ENCODE results near the gene OTP.
A peak's percentile ranks its signal among the peaks of the same experiment; 100 is the strongest.

The OTP gene

DNA sequence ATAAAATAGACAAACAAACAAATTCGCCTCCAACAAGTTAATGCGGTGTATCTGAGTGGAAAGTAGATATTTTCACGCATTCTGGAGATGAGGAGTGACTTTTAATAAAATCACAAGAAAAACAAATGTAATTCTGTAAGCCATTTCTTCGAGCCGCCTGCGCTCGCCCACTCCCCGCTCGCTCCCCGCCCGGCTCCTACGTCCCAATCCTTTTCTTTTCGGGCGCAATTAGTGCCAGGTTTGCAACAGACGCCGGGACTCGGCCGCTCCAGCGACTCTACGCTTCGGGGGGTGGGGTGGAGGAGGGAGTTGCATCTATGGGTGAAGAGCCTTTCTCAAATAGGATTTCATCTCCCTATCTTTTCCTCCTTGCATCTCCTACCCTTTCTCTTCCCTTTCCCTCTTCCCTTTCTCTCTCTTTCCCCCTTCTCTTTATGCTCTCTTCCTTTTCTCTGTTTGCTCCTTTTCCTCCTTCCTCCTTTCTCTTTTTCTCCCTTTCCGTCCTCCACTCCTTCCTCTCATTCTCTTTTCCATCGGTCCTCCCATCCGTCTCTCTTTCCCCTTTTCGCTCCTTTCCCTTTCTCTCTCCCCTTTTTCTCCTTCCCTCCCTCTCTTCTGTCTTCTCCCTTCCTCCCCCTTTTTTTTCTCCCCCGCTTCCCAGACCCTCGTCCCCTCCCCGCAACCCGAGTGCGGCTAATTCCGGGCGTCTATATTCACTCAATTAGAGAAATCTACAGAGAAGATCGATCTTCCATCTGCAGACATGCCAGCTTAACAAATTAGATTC is 6.1 kb upstream of the OTP start:
- Mint-ChIP-seq H3K27ac (no peak overlapping the region), H3K4me1 (ENCODE audit: low read depth in 2 of 2) (peaks cover 11 to 15% of the 10 kb centered on the region in 2 donors), H3K4me3 (peak overlapping the region; percentile 36 to 58), H3K27me3 (peaks cover 81 to 97% of the 10 kb centered on the region in 2 donors), H3K9me3 (peaks cover 0 to 2% of the 10 kb centered on the region in 2 donors), H3K36me3 (ENCODE audit: insufficient read depth) (peaks cover 27% of the 10 kb centered on the region)
- no peak for ATAC-seq (replicated peaks)
- DNase-seq = no peak

- Mint-ChIP-seq H3K4me3 (peak overlapping the region in 1 of 2 donors; percentile 36), H3K27me3 (peaks cover 84 to 97% of the 10 kb centered on the region in 2 donors), H3K9me3 (peaks cover 0 to 4% of the 10 kb centered on the region in 2 donors), H3K4me1 (ENCODE audit: low read depth in 2 of 2) (peaks cover 11 to 15% of the 10 kb centered on the region in 2 donors), H3K36me3 (ENCODE audit: insufficient read depth) (peaks cover 31% of the 10 kb centered on the region), H3K27ac (no peak overlapping the region)
- DNase-seq (no peak), ATAC-seq (replicated peaks) (no peak)
Measured at GRCh38 chr5:77643654-77644370, 5.3 kb upstream of the OTP start.

GRCh38 chr5:77642738-77643653 is 4.5 kb upstream of the OTP start:
- H3K4me3 Mint-ChIP-seq = peak overlapping the region in 1 of 2 donors; percentile 9

GRCh38 chr5:77641963-77642737 is 3.6 kb upstream of the OTP start:
- no peak for DNase-seq
- Mint-ChIP-seq H3K27me3 (peaks cover 87 to 94% of the 10 kb centered on the region in 2 donors), H3K9me3 (peaks cover 6 to 8% of the 10 kb centered on the region in 2 donors), H3K4me1 (ENCODE audit: low read depth in 2 of 2) (peaks cover 18 to 24% of the 10 kb centered on the region in 2 donors), H3K4me3 (no peak overlapping the region), H3K27ac (no peak overlapping the region), H3K36me3 (ENCODE audit: insufficient read depth) (peaks cover 44% of the 10 kb centered on the region)
- ATAC-seq (replicated peaks) = no peak

More at GRCh38 chr5:77642738-77643653, 4.5 kb upstream of the OTP start:
- DNase-seq (no peak), ATAC-seq (replicated peaks) (no peak)
- peaks cover 0 to 4% of the 10 kb centered on the region in 2 donors for H3K9me3 Mint-ChIP-seq
- no peak overlapping the region for H3K27ac Mint-ChIP-seq
- H3K36me3 Mint-ChIP-seq (ENCODE audit: insufficient read depth) = peaks cover 36% of the 10 kb centered on the region
- peaks cover 80 to 94% of the 10 kb centered on the region in 2 donors for H3K27me3 Mint-ChIP-seq
- peaks cover 11 to 15% of the 10 kb centered on the region in 2 donors for H3K4me1 Mint-ChIP-seq (ENCODE audit: low read depth in 2 of 2)

DNA sequence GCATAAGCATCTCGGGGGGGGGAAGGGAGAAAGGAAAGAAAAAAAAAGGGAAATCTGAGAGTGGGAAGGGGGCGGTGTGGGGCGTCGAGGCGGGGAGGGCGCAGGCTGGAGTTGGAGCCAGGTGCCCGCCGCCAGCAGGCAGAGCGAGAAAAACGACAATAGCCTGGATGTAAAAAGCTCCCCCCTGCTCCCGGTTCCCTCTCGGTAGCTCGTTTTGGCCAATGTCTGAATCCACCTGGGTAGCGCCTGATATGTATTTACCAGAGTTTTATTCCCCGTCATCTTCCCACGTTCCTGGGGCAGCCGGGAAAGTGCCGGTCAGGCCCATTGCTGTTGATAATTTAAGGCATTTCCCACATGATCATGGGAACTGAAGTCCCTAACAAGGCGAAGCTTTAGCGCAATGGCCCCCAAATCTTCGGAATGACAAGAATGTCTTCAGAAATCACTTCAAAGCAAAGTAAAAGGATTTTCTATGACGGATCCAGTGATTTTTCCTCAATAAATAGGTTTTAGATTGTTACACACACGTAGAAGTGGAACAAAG is 3.0 kb upstream of the OTP start:
- Mint-ChIP-seq H3K4me1 (ENCODE audit: low read depth in 2 of 2) (peaks cover 18 to 24% of the 10 kb centered on the region in 2 donors), H3K9me3 (peaks cover 6 to 8% of the 10 kb centered on the region in 2 donors), H3K36me3 (ENCODE audit: insufficient read depth) (peaks cover 46% of the 10 kb centered on the region), H3K27me3 (peaks cover 86 to 94% of the 10 kb centered on the region in 2 donors), H3K27ac (no peak overlapping the region), H3K4me3 (no peak overlapping the region)
- ATAC-seq (replicated peaks) (no peak), DNase-seq (no peak)

DNA sequence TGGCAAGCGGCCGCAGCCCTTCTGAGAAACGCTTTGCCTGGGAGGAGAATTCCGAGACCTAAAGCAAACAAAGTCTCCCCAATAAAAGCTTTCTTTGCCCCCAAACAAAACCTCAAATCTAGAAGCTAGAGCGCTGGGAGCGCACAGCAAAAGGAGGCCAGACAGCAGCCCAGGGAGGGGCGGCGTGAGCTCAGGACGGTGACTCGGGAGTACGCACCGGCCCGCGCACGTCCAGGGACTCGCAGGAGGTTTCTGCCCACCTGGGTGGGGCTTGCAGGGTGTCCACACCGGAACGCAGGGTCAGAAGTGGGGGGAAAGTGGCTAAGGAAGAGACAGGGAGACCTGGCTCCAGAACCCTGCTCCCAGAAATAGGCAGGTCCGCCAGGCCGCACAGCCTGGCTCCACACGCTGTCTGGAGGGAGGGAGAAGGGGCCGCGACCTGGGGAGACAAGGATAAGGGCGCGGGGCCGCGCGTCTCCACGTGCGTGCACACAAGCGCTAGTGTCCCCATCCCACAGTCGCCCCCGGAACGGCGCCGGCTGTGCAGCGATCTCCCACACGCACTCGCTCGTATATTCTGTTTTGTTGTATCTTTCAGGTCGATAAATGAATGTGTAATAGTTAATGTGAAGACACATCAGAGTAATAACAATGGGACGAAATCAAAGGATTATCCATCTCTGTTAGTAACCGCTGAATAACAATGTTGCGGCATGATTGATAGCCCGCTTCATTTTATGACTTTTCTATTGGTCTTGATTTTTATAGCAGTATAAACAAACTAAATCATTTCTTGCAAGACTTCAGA is 2.3 kb upstream of the OTP start:
- Mint-ChIP-seq H3K27ac (no peak overlapping the region), H3K4me3 (no peak overlapping the region), H3K27me3 (peaks cover 88 to 94% of the 10 kb centered on the region in 2 donors), H3K36me3 (ENCODE audit: insufficient read depth) (peaks cover 46% of the 10 kb centered on the region), H3K9me3 (peaks cover 6 to 10% of the 10 kb centered on the region in 2 donors), H3K4me1 (ENCODE audit: low read depth in 2 of 2) (peaks cover 18 to 24% of the 10 kb centered on the region in 2 donors)
- DNase-seq (no peak), ATAC-seq (replicated peaks) (no peak)

DNA sequence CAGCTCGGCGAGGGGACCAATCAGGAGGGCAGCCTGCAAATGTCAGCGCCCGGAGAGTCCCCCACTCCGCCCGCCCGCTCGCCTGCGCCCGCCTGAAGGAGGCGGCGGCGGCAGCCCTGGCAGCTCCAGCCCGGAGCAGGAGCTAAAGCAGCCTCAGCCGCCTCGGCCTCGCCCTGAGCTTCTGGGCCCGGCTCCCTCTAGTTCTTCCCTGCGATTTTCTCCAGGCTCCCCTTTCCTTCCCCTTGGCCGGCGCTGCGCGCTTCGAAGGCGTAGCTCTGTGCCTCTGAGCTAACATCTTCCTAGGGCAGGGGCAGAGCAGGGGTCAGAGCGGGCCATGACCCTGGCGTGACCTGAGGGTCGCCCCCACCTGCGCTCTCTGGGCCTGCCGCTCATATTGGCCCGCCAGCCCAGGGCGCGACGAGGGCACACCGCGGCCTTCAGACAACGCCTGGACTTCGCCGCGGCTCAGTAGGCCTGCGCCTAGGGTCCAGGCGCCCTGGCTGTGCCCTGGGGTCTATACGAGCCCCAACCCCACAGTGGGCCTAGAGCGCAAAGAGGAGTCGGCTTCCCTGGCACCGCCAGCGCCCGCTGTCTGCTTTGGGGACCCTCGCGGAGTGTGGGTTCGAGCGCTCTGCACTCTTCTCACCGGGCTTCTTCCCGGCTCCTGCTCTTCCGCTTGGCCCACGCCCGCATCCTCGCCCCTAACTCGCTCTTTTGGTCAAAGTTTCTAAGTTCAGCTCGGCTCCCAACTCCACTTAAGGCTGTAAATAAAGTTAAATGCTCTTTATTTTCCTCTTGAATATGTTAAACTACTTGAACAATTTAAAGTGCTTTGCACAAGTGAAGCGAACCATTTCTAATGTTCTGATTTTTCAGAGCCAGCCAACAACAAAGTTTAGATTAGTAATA is 504 bp upstream of the OTP start:
- H3K27me3 Mint-ChIP-seq = peaks cover 78 to 81% of the 10 kb centered on the region in 2 donors
- H3K27ac Mint-ChIP-seq = no peak overlapping the region
- H3K4me3 Mint-ChIP-seq = no peak overlapping the region
- peaks cover 13 to 14% of the 10 kb centered on the region in 2 donors for H3K4me1 Mint-ChIP-seq (ENCODE audit: low read depth in 2 of 2)
- H3K36me3 Mint-ChIP-seq (ENCODE audit: insufficient read depth) = peaks cover 46% of the 10 kb centered on the region
- no peak for ATAC-seq (replicated peaks)
- DNase-seq = no peak
- H3K9me3 Mint-ChIP-seq = peaks cover 6 to 10% of the 10 kb centered on the region in 2 donors

- Mint-ChIP-seq H3K36me3 (ENCODE audit: insufficient read depth) (peaks cover 36% of the 10 kb centered on the region), H3K4me3 (peak overlapping the region in 1 of 2 donors; percentile 39), H3K27ac (peak overlapping the region in 1 of 2 donors; percentile 87), H3K9me3 (peaks cover 10 to 12% of the 10 kb centered on the region in 2 donors), H3K27me3 (peaks cover 77 to 81% of the 10 kb centered on the region in 2 donors), H3K4me1 (ENCODE audit: low read depth in 2 of 2) (peaks cover 9 to 12% of the 10 kb centered on the region in 2 donors)
- DNase-seq (no peak), ATAC-seq (replicated peaks) (no peak)
Measured at GRCh38 chr5:77637170-77637997, 1.1 kb downstream of the OTP start.

DNA sequence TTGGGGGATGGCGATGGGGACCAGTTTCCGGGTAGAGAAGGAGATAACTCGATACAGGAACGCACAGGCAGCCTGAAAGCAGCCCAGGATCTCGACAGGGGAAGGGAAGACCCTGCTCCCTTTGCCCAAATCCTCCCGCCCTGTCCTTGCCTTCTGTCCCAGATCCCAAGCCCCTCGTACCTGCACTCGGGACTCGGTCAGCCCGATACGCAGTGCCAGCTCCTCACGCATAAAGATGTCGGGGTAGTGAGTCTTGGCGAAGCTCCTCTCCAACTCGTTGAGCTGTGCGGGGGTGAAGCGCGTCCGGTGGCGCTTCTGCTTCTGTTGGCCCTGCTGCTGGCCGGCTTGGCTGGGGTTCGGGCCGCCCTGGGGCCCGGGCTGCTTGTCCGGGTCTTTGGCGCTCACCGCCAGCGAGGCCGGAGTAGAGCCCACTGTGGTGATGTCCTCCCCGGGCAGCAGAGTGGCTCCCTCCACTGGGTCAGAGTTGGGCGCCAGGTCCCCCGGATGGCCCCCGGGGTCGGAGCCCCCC is 1.8 kb downstream of the OTP start:
- DNase-seq = no peak
- H3K36me3 Mint-ChIP-seq (ENCODE audit: insufficient read depth) = peaks cover 37% of the 10 kb centered on the region
- peaks cover 10 to 13% of the 10 kb centered on the region in 2 donors for H3K9me3 Mint-ChIP-seq
- ATAC-seq (replicated peaks) = no peak
- peaks cover 9 to 14% of the 10 kb centered on the region in 2 donors for H3K4me1 Mint-ChIP-seq (ENCODE audit: low read depth in 2 of 2)
- H3K27ac Mint-ChIP-seq = peak overlapping the region in 1 of 2 donors; percentile 55
- H3K27me3 Mint-ChIP-seq = peaks cover 77 to 81% of the 10 kb centered on the region in 2 donors
- H3K4me3 Mint-ChIP-seq = no peak overlapping the region

Data from effector memory CD8-positive, alpha-beta T cell (primary cell).